GM18526 (cell line): ENCODE measurements around the gene ANKRD11.

Source experiments
- POLR2A ChIP-seq: IDR thresholded peaks from 3 replicates; pipeline ENCODE4 v1.6.1; 2011; ENCODE audit not compliant: insufficient read length; ENCODE audit errors: extremely low read depth

ANKRD11 gene

GRCh38 chr16:89393738-89394406 lies 96.5 kb downstream of the ANKRD11 start:
- no peak for TF ChIP-seq POLR2A

- TF ChIP-seq POLR2A = no peak
These were observed 97.3 kb downstream of the ANKRD11 start for GRCh38 chr16:89392881-89393737.

DNA sequence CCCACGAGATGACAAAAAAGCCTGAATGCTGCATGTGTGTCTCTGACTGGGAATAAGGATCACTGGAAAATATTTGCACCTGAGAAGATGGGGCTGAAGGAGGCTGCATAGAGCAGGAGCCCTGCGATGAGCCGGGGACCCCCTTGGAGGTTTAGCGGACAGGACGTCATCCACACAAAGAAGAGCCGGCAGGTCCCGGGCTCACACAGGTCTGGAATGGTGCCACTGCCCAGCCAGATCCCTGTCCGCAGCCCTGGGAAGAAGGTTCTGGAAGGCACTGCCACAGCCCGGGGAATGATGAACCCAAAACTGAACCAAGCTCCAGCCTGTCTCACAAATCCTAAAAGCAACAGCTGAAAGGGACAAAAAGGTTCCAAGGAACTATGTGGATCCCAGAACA lies 101.8 kb downstream of the ANKRD11 start:
- no peak for TF ChIP-seq POLR2A

DNA sequence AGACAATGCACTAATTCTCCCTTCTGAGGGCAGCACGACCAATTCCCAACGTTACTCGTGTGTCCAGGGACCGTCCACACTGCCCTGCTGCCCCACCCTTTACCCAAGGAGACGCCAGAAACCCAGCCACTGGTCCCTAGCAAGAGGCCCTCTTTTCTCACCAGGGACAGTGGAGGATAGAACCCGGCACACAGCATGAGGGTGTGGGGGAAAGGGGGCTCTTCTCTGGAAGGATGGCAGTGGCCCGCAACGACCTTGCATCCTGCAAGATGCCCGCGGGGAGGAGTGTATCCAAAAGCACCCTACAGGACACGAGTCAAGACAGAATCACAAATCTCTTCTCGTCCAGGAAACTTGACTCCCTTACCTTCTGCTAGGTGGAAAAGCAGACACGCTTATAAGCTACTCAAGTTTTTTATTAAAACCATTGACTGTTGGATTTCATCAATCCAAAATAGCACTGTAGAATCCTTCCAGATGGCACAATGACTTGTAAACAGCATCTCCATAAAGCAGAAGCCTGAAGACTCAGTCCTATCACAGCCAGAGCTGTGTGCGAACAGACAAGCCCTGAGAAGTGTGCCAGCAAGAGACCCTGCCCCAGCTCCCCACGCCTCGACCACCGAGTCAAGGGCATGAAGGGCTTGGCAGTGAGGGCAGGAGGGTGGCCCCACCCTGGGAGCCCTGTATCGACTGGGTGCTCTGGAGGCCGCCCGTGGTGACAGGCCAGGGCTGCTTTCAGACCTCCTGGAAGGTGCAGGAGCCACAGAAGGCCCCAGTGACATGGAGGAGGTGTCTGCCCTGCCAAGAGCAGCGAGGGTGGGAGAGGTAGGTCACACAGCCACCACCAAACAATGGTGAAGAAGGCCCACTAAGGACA lies 103.8 kb downstream of the ANKRD11 start:
- no peak for TF ChIP-seq POLR2A

DNA sequence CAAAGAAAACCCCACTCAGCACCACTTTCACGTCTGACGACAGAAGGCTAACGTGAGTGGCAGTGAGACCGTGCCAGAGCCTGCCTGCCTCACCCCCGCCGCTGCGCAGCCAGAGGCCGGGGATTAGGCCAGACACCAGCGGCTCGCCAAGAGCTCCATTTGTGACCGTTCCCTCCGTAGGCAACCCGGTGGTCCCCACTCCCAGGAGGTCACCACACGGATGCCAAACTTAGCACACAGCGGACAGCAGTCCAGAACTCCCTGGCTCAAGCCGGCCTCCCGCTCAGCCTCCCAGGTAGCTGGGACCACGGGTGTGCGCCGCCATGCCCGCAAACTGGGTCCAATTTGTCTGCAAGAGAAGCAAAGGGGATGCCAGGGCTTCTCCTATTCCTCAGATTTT lies 104.6 kb downstream of the ANKRD11 start:
- no peak for TF ChIP-seq POLR2A

GRCh38 chr16:89384282-89384681 lies 106.1 kb downstream of the ANKRD11 start:
- TF ChIP-seq POLR2A = no peak

DNA sequence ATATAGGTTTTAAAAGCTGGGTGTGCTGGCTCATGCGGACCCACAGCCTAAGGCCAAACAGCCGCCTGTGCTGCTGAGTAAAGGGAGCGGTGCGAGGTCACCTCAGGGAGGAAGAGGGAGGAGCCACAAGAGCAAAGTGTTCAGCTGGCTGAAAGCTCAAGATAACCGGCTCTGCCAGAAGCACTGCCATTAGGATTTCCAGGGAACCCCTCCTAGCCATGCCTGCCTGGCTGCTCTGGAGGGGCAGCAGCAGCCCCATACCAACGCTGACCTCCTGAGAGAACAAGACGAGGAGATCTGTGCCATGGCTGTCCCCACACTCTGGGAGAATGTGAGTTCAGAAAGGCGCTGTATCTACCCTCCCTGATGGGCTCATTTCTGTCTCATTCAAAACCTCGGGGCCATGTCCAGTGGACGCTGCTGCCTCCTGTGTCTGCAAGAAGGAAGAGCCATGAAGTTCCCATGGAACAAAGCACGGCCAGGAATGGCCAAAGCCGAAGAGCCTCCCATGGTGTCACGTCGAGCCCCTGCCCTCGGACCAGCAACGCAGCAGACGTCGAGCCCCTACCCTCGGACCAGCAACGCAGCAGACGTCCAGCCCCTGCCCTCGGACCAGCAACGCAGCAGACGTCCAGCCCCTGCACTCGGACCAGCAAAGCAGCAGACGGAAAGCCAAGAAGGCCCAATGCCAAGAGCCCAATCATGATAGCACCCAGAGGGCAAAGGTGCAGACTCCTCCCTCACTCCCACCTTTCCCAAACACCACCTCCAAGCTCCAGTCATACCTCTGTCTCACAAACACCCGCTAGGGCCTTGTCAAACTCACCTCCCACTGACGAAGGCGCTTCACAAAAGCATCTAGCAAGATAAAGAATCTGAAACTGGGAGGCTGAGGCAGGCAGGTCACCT lies 107.0 kb downstream of the ANKRD11 start:
- no peak for TF ChIP-seq POLR2A

GRCh38 chr16:89381788-89382187 lies 108.6 kb downstream of the ANKRD11 start:
- TF ChIP-seq POLR2A = no peak

DNA sequence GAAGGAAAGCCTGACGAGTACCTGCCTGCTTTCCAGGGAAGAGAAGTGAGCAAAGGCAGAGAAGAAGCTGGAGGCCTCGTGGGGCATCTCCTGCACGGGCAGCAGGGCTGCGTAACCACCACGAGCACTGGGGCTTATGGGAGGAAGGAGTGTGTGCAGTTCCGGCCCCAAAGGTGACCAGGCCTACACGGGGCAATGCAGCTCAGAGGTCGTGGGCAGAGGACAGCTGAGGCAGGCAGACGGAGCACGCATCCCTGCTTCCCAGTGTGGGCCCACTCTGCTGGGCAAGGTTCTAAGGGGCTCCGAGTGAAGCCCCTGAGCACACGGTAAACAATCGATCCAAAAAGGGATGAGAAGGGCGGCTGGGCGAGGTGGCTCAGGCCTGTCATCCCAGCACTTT lies 109.7 kb downstream of the ANKRD11 start:
- no peak for TF ChIP-seq POLR2A

GRCh38 chr16:89378947-89379771 lies 111.2 kb downstream of the ANKRD11 start:
- no peak for TF ChIP-seq POLR2A

DNA sequence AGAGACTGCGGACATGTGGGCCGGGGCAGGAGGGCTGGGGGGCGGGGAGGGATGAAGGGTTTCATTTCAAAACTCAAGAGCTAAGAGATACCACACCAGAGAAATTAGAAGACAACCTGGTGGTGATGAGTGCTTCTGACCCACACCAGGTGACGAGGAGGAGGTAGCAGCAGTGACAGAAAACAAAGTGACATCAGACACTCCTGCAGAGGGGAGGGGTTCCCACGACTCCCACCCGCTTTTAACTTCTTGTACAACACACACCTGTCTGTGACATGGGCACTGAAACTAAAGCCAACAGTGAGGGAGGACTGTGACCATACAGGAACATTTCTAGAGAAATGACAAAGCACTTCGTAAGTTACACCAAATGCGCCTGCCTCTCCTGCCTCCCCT lies 112.9 kb downstream of the ANKRD11 start:
- no peak for TF ChIP-seq POLR2A

GRCh38 chr16:89376812-89377452 lies 113.4 kb downstream of the ANKRD11 start:
- TF ChIP-seq POLR2A = no peak

- TF ChIP-seq POLR2A = no peak
These were observed 114.7 kb downstream of the ANKRD11 start for GRCh38 chr16:89375686-89376085.
